ENCODE data around the gene ORM2.

Gene ORM2

GRCh38 chr9:114373960-114374730, 44.5 kb downstream of the ORM2 start:
- no peaks in the 10 kb centered on the region for H3K9me3 ChIP-seq (ENCODE audit: insufficient read depth, low read length)
- H3K9ac ChIP-seq (ENCODE audit: low read length): peak overlapping the region; percentile 88; the same call in 1 of the 2 replicates
- H2AFZ ChIP-seq (ENCODE audit: low read depth, low read length): no peak overlapping the region
- H3K4me1 ChIP-seq (ENCODE audit: low read length): peaks cover 72% of the 10 kb centered on the region
- peak overlapping the region; percentile 96 for H3K27ac ChIP-seq (ENCODE audit: low read length)
- peaks cover 82% of the 10 kb centered on the region for H3K79me2 ChIP-seq (ENCODE audit: low read length)
- peaks cover 73% of the 10 kb centered on the region for H3K36me3 ChIP-seq (replicated peaks; ENCODE audit: low read depth, low read length)
- H3K27me3 ChIP-seq (ENCODE audit: low read depth, low read length): no peaks in the 10 kb centered on the region
- TF ChIP-seq EZH2phosphoT487 (IDR thresholded peaks at IDR 0.05; ENCODE audit: low read depth): no peak
- TF ChIP-seq CTCF (IDR thresholded peaks at IDR 0.05; ENCODE audit: low read depth, low read length): no peak
- no peak overlapping the region for H3K4me3 ChIP-seq (ENCODE audit: low read length)
- peaks cover 19% of the 10 kb centered on the region; the same call in 1 of the 2 replicates for H4K20me1 ChIP-seq (ENCODE audit: insufficient read depth, low read length)
- peak overlapping the region; percentile 65; the same call in 1 of the 2 replicates for H3K4me2 ChIP-seq (ENCODE audit: low read length)

- peaks cover 64% of the 10 kb centered on the region for H3K4me1 ChIP-seq (ENCODE audit: low read length)
- H3K79me2 ChIP-seq (ENCODE audit: low read length): peaks cover 82% of the 10 kb centered on the region
- no peak overlapping the region for H3K4me2 ChIP-seq (ENCODE audit: low read length)
These were observed 45.3 kb downstream of the ORM2 start for GRCh38 chr9:114374936-114375335.

DNA sequence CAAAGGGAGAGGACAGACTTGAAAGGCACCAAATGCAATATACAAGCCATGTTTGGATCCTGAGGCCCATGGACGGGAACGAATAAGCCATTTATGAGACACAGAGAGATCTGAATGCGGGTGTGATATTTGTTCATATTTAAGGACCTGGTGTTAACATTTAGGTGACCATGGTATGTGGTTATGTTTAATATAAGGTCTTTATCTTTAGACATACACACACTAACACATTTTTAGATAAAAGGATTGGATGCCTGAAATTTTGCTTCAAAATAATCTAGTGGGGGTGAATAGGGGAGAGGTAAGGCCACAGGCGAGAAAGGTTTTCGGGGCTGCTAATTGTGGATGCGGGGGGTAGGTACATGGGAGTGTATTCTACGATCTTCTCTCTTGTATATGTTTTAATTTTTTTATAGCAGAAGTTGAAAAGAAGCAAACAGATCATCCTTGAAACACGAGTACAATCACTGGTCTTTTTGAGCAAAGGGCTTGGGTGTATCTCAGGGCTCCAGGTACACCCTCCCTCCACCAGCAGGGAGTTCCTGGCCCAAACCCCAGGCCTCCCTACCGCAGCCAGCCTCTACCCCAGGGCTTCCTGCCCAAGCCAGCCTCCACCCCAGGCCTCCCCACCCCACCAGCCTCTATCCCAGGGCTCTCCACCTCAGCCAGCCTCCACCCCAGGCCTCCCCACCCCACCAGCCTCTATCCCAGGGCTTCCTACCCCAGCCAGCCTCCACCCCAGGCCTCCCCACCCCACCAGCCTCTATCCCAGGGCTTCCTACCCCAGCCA, 45.9 kb downstream of the ORM2 start:
- Histone ChIP-seq H3K27me3 (ENCODE audit: low read depth, low read length) (no peaks in the 10 kb centered on the region), H3K9ac (ENCODE audit: low read length) (no peak overlapping the region), H3K4me1 (ENCODE audit: low read length) (peaks cover 58% of the 10 kb centered on the region), H2AFZ (ENCODE audit: low read depth, low read length) (no peak overlapping the region), H3K27ac (ENCODE audit: low read length) (peak overlapping the region; percentile 96), H3K4me3 (ENCODE audit: low read length) (no peak overlapping the region), H4K20me1 (ENCODE audit: insufficient read depth, low read length) (peaks cover 28% of the 10 kb centered on the region; the same call in 1 of the 2 replicates), H3K36me3 (replicated peaks; ENCODE audit: low read depth, low read length) (peaks cover 75% of the 10 kb centered on the region), H3K9me3 (ENCODE audit: insufficient read depth, low read length) (no peaks in the 10 kb centered on the region), H3K4me2 (ENCODE audit: low read length) (no peak overlapping the region), H3K79me2 (ENCODE audit: low read length) (peaks cover 83% of the 10 kb centered on the region)
- TF ChIP-seq EZH2phosphoT487 (IDR thresholded peaks at IDR 0.05; ENCODE audit: low read depth) (no peak), CTCF (IDR thresholded peaks at IDR 0.05; ENCODE audit: low read depth, low read length) (no peak)

More at GRCh38 chr9:114374936-114375335, 45.3 kb downstream of the ORM2 start:
- Histone ChIP-seq H4K20me1 (ENCODE audit: insufficient read depth, low read length) (peaks cover 26% of the 10 kb centered on the region; the same call in 1 of the 2 replicates), H3K36me3 (replicated peaks; ENCODE audit: low read depth, low read length) (peaks cover 73% of the 10 kb centered on the region), H3K27me3 (ENCODE audit: low read depth, low read length) (no peaks in the 10 kb centered on the region), H3K9me3 (ENCODE audit: insufficient read depth, low read length) (no peaks in the 10 kb centered on the region), H3K27ac (ENCODE audit: low read length) (peak overlapping the region; percentile 96), H2AFZ (ENCODE audit: low read depth, low read length) (no peak overlapping the region), H3K9ac (ENCODE audit: low read length) (no peak overlapping the region), H3K4me3 (ENCODE audit: low read length) (no peak overlapping the region)
- TF ChIP-seq EZH2phosphoT487 (IDR thresholded peaks at IDR 0.05; ENCODE audit: low read depth): no peak
- TF ChIP-seq CTCF (IDR thresholded peaks at IDR 0.05; ENCODE audit: low read depth, low read length): no peak

Measured in OCI-LY3 (cell line).